ENCODE measurements around the gene DRD4. TPM values are rescaled to one million over a fixed set of nuclear protein-coding genes. Genes with fewer than 3 reads are reported as not detected.

The DRD4 gene
- total and polyA plus RNA-seq, 9 of the 15 experiments (the other 6 are each of a cell fraction or from before 2014, with no cell fraction given), result 0.04 to 0.95 (median 0.21) TPM; not detected in 5

DNA sequence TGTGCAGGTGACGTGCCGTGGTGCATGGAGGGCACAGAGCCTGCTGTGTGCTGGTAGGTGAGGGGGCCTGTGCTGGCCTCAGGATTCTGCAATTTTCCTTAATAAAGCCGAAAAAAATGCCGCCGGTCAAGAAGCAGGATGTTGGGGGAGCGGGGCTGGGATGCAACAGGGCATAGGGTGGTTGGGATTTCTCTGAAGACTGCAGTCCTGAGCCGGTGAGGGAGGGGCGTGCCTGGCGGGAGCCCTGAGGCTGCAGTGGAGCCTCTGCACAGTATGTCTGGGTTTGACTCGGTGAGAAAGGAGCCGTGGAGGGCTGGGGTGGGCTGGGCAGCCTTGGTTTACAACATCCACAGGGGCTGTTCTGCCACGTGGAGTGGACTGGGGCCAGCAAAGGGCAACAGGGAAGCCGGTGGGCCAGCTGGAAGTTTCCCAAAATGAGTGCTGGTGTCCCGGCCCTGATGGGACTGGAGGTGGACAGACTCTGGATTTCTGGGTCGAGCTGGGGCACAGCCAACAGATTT is 13.7 kb upstream of the DRD4 start:
- H3K27me3 ChIP-seq (ENCODE audit: control insufficient read depth in 2 of 2, insufficient read depth in 2 of 2, low read length in 2 of 2), result no peaks in the 10 kb centered on the region
- no TSS peak for BruUV-seq (replicated peaks)
- no peaks in the 10 kb centered on the region for H3K79me2 ChIP-seq (ENCODE audit: control insufficient read depth, insufficient read depth, low read length)
- H3K27ac ChIP-seq (ENCODE audit: extremely low read depth, low read depth, low read length), result no peak overlapping the region
- H3K9me1 ChIP-seq (ENCODE audit: control insufficient read depth, insufficient read depth, low read length), result peaks cover under 1% of the 10 kb centered on the region
- no peak overlapping the region for H3K4me2 ChIP-seq (ENCODE audit: insufficient read depth, low read length)
- no peak for TF ChIP-seq ATF1 (CRISPR knock-in tag; IDR thresholded peaks at IDR 0.05)
- TF ChIP-seq ATF1 (tag; IDR thresholded peaks at IDR 0.05), result no peak
- TF ChIP-seq ZNF384 (IDR thresholded peaks at IDR 0.05; ENCODE audit: low read depth, low read length), result no peak
- no peak for TF ChIP-seq MCM7 (IDR thresholded peaks at IDR 0.05)
- TF ChIP-seq PHB2 (IDR thresholded peaks at IDR 0.05; ENCODE audit: low read depth), result no peak
- no peak for TF ChIP-seq ZBTB43 (CRISPR knock-in tag; IDR thresholded peaks at IDR 0.05)
- no peak for TF ChIP-seq ZNF311 (CRISPR knock-in tag; IDR thresholded peaks at IDR 0.05)
- TF ChIP-seq E2F5 (CRISPR knock-in tag; IDR thresholded peaks at IDR 0.05), result no peak
- no peak for TF ChIP-seq KAT2B (IDR thresholded peaks at IDR 0.05; ENCODE audit: low read depth, low read length)
- no peak for TF ChIP-seq NR2F6 (CRISPR knock-in tag; IDR thresholded peaks at IDR 0.05)
- no peak for TF ChIP-seq ARHGAP35 (IDR thresholded peaks at IDR 0.05; ENCODE audit: partially characterized antibody)
- TF ChIP-seq, protein P1, sequence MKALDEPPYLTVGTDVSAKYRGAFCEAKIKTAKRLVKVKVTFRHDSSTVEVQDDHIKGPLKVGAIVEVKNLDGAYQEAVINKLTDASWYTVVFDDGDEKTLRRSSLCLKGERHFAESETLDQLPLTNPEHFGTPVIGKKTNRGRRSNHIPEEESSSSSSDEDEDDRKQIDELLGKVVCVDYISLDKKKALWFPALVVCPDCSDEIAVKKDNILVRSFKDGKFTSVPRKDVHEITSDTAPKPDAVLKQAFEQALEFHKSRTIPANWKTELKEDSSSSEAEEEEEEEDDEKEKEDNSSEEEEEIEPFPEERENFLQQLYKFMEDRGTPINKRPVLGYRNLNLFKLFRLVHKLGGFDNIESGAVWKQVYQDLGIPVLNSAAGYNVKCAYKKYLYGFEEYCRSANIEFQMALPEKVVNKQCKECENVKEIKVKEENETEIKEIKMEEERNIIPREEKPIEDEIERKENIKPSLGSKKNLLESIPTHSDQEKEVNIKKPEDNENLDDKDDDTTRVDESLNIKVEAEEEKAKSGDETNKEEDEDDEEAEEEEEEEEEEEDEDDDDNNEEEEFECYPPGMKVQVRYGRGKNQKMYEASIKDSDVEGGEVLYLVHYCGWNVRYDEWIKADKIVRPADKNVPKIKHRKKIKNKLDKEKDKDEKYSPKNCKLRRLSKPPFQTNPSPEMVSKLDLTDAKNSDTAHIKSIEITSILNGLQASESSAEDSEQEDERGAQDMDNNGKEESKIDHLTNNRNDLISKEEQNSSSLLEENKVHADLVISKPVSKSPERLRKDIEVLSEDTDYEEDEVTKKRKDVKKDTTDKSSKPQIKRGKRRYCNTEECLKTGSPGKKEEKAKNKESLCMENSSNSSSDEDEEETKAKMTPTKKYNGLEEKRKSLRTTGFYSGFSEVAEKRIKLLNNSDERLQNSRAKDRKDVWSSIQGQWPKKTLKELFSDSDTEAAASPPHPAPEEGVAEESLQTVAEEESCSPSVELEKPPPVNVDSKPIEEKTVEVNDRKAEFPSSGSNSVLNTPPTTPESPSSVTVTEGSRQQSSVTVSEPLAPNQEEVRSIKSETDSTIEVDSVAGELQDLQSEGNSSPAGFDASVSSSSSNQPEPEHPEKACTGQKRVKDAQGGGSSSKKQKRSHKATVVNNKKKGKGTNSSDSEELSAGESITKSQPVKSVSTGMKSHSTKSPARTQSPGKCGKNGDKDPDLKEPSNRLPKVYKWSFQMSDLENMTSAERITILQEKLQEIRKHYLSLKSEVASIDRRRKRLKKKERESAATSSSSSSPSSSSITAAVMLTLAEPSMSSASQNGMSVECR (CRISPR knock-in tag; IDR thresholded peaks at IDR 0.05), result no peak
- no peak for TF ChIP-seq KLF1 (tag; IDR thresholded peaks at IDR 0.05)
- TF ChIP-seq, protein P2, sequence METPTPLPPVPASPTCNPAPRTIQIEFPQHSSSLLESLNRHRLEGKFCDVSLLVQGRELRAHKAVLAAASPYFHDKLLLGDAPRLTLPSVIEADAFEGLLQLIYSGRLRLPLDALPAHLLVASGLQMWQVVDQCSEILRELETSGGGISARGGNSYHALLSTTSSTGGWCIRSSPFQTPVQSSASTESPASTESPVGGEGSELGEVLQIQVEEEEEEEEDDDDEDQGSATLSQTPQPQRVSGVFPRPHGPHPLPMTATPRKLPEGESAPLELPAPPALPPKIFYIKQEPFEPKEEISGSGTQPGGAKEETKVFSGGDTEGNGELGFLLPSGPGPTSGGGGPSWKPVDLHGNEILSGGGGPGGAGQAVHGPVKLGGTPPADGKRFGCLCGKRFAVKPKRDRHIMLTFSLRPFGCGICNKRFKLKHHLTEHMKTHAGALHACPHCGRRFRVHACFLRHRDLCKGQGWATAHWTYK (CRISPR knock-in tag; IDR thresholded peaks at IDR 0.05), result no peak
- TF ChIP-seq HNRNPK (IDR thresholded peaks at IDR 0.05; ENCODE audit: low read depth, low read length, poor library complexity, severe bottlenecking), result no peak
- POLR2A ChIA-PET, result interaction anchor here (0.6 to 0.8 kb wide), 2 partner anchors 10 to 23 kb away, joined by 3 to 4 read pairs; no protein-coding TSS in a partner anchor
- in situ Hi-C loops (cut with MboI), result no loop called here
- no peak for DNase-seq (ENCODE audit: extremely low read depth in 1 of 4, low spot score in 3 of 4)
- no peaks in the 10 kb centered on the region for H3K9me3 ChIP-seq (replicated peaks; ENCODE audit: control insufficient read depth, insufficient read depth, low read depth, low read length)
- no peaks in the 10 kb centered on the region for H4K20me1 ChIP-seq (replicated peaks; ENCODE audit: control insufficient read depth, insufficient read depth, low read length)
- no peak overlapping the region for H3K4me3 ChIP-seq
- no peak overlapping the region for H2AFZ ChIP-seq (ENCODE audit: low read depth, low read length)
- peaks cover 0 to 64% of the 10 kb centered on the region in 2 experiments; a peak in 2 of 5 replicates for H3K4me1 ChIP-seq (replicated peaks in 1 of 2; ENCODE audit: control insufficient read depth in 2 of 2, insufficient read depth in 2 of 2, low read length in 2 of 2)
- CTCF ChIA-PET (ENCODE audit: low intra/inter-chr PET ratio), result no interaction called here
- H3K36me3 ChIP-seq (ENCODE audit: control insufficient read depth, insufficient read depth, low read length), result peaks cover 22% of the 10 kb centered on the region; the same call in 2 of the 3 replicates
- FAIRE-seq, result no peak
- ATAC-seq, result no peak
- no peak overlapping the region for H3K9ac ChIP-seq (ENCODE audit: insufficient read depth in 1 of 2, low read depth in 2 of 2, low read length in 2 of 2)
- intact Hi-C loops (cut with micrococcal nuclease), result no loop called here
- WGBS (ENCODE audit: insufficient coverage, low coverage, missing lambda C conversion rate), result 85% methylated on average over 13 of the region's 15 CpGs
